Endodermal cell (in vitro differentiated cells): ENCODE data around the gene RASSF7. TPM values are rescaled to one million over a fixed set of nuclear protein-coding genes. Genes with fewer than 3 reads are reported as not detected.
A peak's percentile ranks its signal among the peaks of the same experiment; 100 is the strongest.

ENCODE experiments used
- DNase-seq: peaks from one replicate; pipeline ENCODE4 v3.0.0-alpha.2; 2017
- H3K27ac ChIP-seq: 2 replicates; pipeline ENCODE4 v1.5.1; 2013; ENCODE audit warnings: mild to moderate bottlenecking, low read depth, low read length, moderate library complexity
- H3K27me3 ChIP-seq: 2 replicates; pipeline ENCODE4 v1.6.1; 2013; ENCODE audit warnings: mild to moderate bottlenecking, low read length, moderate library complexity; ENCODE audit not compliant: insufficient read depth, control insufficient read depth, poor library complexity, severe bottlenecking
- H3K36me3 ChIP-seq: 2 replicates; pipeline ENCODE4 v1.7.0; 2013; ENCODE audit warnings: mild to moderate bottlenecking, low read length, moderate library complexity; ENCODE audit not compliant: control insufficient read depth, insufficient read depth
- H3K4me1 ChIP-seq: one replicate; pipeline ENCODE4 v1.7.0; 2013; ENCODE audit warnings: low read length; ENCODE audit not compliant: control insufficient read depth, insufficient read depth
- H3K4me3 ChIP-seq: 2 replicates; pipeline ENCODE4 v1.5.1; 2013; ENCODE audit warnings: mild to moderate bottlenecking, low read length, moderate library complexity
- H3K9ac ChIP-seq: 2 replicates; pipeline ENCODE4 v1.6.1; 2013; ENCODE audit warnings: mild to moderate bottlenecking, low read length, moderate library complexity; ENCODE audit not compliant: poor library complexity, severe bottlenecking; ENCODE audit errors: extremely low read depth
- H3K9me3 ChIP-seq: 2 replicates; pipeline ENCODE4 v1.6.1; 2013; ENCODE audit warnings: mild to moderate bottlenecking, low read length, moderate library complexity; ENCODE audit not compliant: control insufficient read depth
- H3K27ac Mint-ChIP-seq: 2 replicates; pipeline ENCODE4 v1.8.0; 2020; ENCODE audit warnings: mixed read lengths
- H3K27me3 Mint-ChIP-seq: 2 replicates; pipeline ENCODE4 v1.8.0; 2021; ENCODE audit warnings: mild to moderate bottlenecking, mixed read lengths; ENCODE audit not compliant: insufficient read depth
- H3K36me3 Mint-ChIP-seq: 2 replicates; pipeline ENCODE4 v1.8.0; 2020; ENCODE audit warnings: low read depth, mixed read lengths
- H3K4me1 Mint-ChIP-seq: 2 replicates; pipeline ENCODE4 v1.8.0; 2020; ENCODE audit warnings: mixed read lengths
- H3K4me3 Mint-ChIP-seq: 2 replicates; pipeline ENCODE4 v1.8.0; 2020; ENCODE audit warnings: mild to moderate bottlenecking, moderate library complexity, mixed read lengths
- H3K9me3 Mint-ChIP-seq: 2 replicates; pipeline ENCODE4 v1.8.0; 2020; ENCODE audit warnings: mild to moderate bottlenecking, mixed read lengths
- CTCF ChIP-seq: fragments of 200-600 bp; sonication (generic); conservative IDR thresholded peaks from 2 replicates; pipeline ENCODE4 v1.5.0; 2021; ENCODE audit warnings: antibody characterized with exemption, mild to moderate bottlenecking
- WGBS, 2 experiments: methylation state at CpG; one replicate each; pipeline versions ENCODE4 v1.1.5 to v1.1.7; 2013; ENCODE audit warnings: missing lambda C conversion rate in 2 of 2, mixed read lengths in 1 of 2; ENCODE audit not compliant: insufficient coverage in 1 of 2, insufficient read length in 1 of 2; 5-methylcytosine and 5-hydroxymethylcytosine counted together
- total RNA-seq, 2 donors: library from RNA; stranded (reverse); fragmentation: NEBNext Ultra II Directional in 1 of 2; extraction: Animal tissue kit (Norgen Biotek cat#: 25700) in 1 of 2; gene quantifications; 2 replicates in 1 of 2; 3 replicates in 1 of 2; pipeline ENCODE4 v1.2.1, GENCODE V29; 2021

RASSF7 gene
- total RNA-seq, 2 donors from 2014 or later, result 34.2 to 36.3 TPM

- peak overlapping the region; percentile 54 for H3K4me3 Mint-ChIP-seq
- TF ChIP-seq CTCF, result peak; percentile 77
- Histone ChIP-seq H3K27ac (no peak overlapping the region), H3K27me3 (peaks cover 32% of the 10 kb centered on the region), H3K9me3 (no peaks in the 10 kb centered on the region), H3K4me3 (no peak overlapping the region), H3K36me3 (no peaks in the 10 kb centered on the region), H3K4me1 (no peaks in the 10 kb centered on the region), H3K9ac (no peak overlapping the region)
- no peaks in the 10 kb centered on the region for H3K4me1 Mint-ChIP-seq
- peaks cover 31% of the 10 kb centered on the region for H3K27me3 Mint-ChIP-seq
- peaks cover 5% of the 10 kb centered on the region for H3K36me3 Mint-ChIP-seq
- no peaks in the 10 kb centered on the region for H3K9me3 Mint-ChIP-seq
- WGBS, 2 experiments, result 25 to 31% methylated on average over 30 to 43 of the region's 60 CpGs
- DNase-seq, result peak; percentile 93
- no peak overlapping the region for H3K27ac Mint-ChIP-seq
Measured at GRCh38 chr11:554428-555226, 6.1 kb upstream of the RASSF7 start.

- Mint-ChIP-seq H3K9me3 (no peaks in the 10 kb centered on the region), H3K4me1 (peaks cover 4% of the 10 kb centered on the region), H3K27me3 (peaks cover 31% of the 10 kb centered on the region), H3K36me3 (peaks cover 5% of the 10 kb centered on the region), H3K27ac (no peak overlapping the region), H3K4me3 (peak overlapping the region; percentile 54)
- Histone ChIP-seq H3K27me3 (peaks cover 32% of the 10 kb centered on the region), H3K27ac (no peak overlapping the region), H3K4me1 (peaks cover 3% of the 10 kb centered on the region), H3K4me3 (peak overlapping the region; percentile 60), H3K9ac (no peak overlapping the region), H3K9me3 (no peaks in the 10 kb centered on the region), H3K36me3 (no peaks in the 10 kb centered on the region)
- no peak for TF ChIP-seq CTCF
- 1% methylated on average over 26 to 56 of the region's 57 CpGs for WGBS, 2 experiments
- DNase-seq, result no peak
Measured at GRCh38 chr11:555227-555779, 5.5 kb upstream of the RASSF7 start.

- Histone ChIP-seq H3K36me3 (no peaks in the 10 kb centered on the region), H3K4me3 (peak overlapping the region; percentile 62), H3K27ac (no peak overlapping the region), H3K9me3 (no peaks in the 10 kb centered on the region), H3K4me1 (peaks cover 3% of the 10 kb centered on the region), H3K9ac (no peak overlapping the region), H3K27me3 (peaks cover 32% of the 10 kb centered on the region)
- DNase-seq, result peak; percentile 77
- H3K9me3 Mint-ChIP-seq, result no peaks in the 10 kb centered on the region
- no peak overlapping the region for H3K27ac Mint-ChIP-seq
- H3K36me3 Mint-ChIP-seq, result peaks cover 3% of the 10 kb centered on the region
- peaks cover 4% of the 10 kb centered on the region for H3K4me1 Mint-ChIP-seq
- peak overlapping the region; percentile 54 for H3K4me3 Mint-ChIP-seq
- peaks cover 31% of the 10 kb centered on the region for H3K27me3 Mint-ChIP-seq
- WGBS, 2 experiments, result 11 to 13% methylated on average over 59 to 104 of the region's 104 CpGs
- no peak for TF ChIP-seq CTCF
Measured at GRCh38 chr11:555780-556661, 4.7 kb upstream of the RASSF7 start.
